Ovary (tissue), 9 donors: Measurements from ENCODE around the gene ATP8B4. TPM values are rescaled to one million over a fixed set of nuclear protein-coding genes. Genes with fewer than 3 reads are reported as not detected.

Experiments
- DNase-seq, 5 donors: peaks; one replicate each; pipeline ENCODE4 v3.0.0-alpha.2; 2019 to 2020
- H3K27ac ChIP-seq, 2 donors: fragments of 200-600 bp; one replicate each; pipeline versions ENCODE4 v1.5.1 to v1.8.0; 2019 to 2022
- H3K27me3 ChIP-seq: fragments of 200-600 bp; one replicate; pipeline ENCODE4 v1.8.0; 2022
- H3K36me3 ChIP-seq: fragments of 200-600 bp; sonication (generic); one replicate; pipeline ENCODE4 v1.5.1; 2019
- H3K4me1 ChIP-seq: one replicate; pipeline ENCODE4 v1.8.1; 2013; ENCODE audit warnings: mild to moderate bottlenecking, moderate library complexity; ENCODE audit not compliant: insufficient read depth
- H3K4me3 ChIP-seq: fragments of 200-600 bp; sonication (generic); one replicate; pipeline ENCODE4 v1.5.1; 2017
- H3K9me3 ChIP-seq, 2 donors: fragments of 200-600 bp in 1 of 2; sonication (generic) in 1 of 2; one replicate each; pipeline versions ENCODE4 v1.5.1 to v1.8.1; 2013 to 2019; ENCODE audit warnings: mild to moderate bottlenecking in 1 of 2, moderate library complexity in 1 of 2
- CTCF ChIP-seq, 3 donors: fragments of 450-650 bp in 2 of 3; fragments of 200-600 bp in 1 of 3; IDR thresholded peaks; one replicate each; pipeline versions ENCODE4 v1.5.1 to v1.8.0; 2016 to 2022; ENCODE audit warnings: antibody characterized with exemption in 3 of 3, mild to moderate bottlenecking in 1 of 3
- EP300 ChIP-seq: sonication (generic); formaldehyde crosslinking; IDR thresholded peaks from one replicate; pipeline ENCODE4 v1.6.1; 2017; ENCODE audit warnings: antibody characterized with exemption
- POLR2A ChIP-seq: fragments of 450-650 bp; IDR thresholded peaks from one replicate; pipeline ENCODE4 v1.6.1; 2017; ENCODE audit warnings: antibody characterized with exemption, mild to moderate bottlenecking, moderate library complexity
- WGBS, 3 donors: extraction: QIAGEN DNeasy Blood & Tissue Kit in 1 of 3; methylation state at CpG; one replicate each; pipeline versions ENCODE4 v1.1.5 to v1.1.7; 2013 to 2017; 5-methylcytosine and 5-hydroxymethylcytosine counted together
- intact Hi-C, 4 donors: fragments of 100-400 bp; cut with DNase I; formaldehyde crosslinking; loops; one replicate each; pipeline versions ENCODE4 v1.11.0 to v1.15.1; 2022 to 2023
- polyA plus RNA-seq, 2 donors: library from polyadenylated mRNA; stranded (reverse); fragments of 200-250 nt in 1 of 2; fragments of 350-450 nt in 1 of 2; fragmentation: Illumina TruSeq in 1 of 2; extraction: RNeasy Lipid Tissue Mini Kit (QIAGEN cat#74804) in 1 of 2; gene quantifications; one replicate each; pipeline ENCODE4 v1.2.3, GENCODE V29; 2013 to 2014
- total RNA-seq, 7 donors: library from RNA; depleted of rRNA in 2 of 7; stranded (reverse); fragments of >200 nt in 2 of 7; fragmentation: NEBNext Ultra II Directional in 3 of 7; extraction: Animal tissue kit (Norgen Biotek cat#: 25700) in 3 of 7; gene quantifications; one replicate each; pipeline versions ENCODE4 v1.1.0 to v1.2.4, GENCODE V29; 2016 to 2023
- donor health status: DM: no; HTN: no; CAD: no; lungs with moderate emphysema.
- donor health status: DM: no; HTN: no; CAD: no.
- donor health status: Bipolar disorder and iron deficiency.
- donor health status: DM: yes; HTN: yes; CAD: no.
- donor health status: DM: no; HTN: no; CAD: no.
- donor health status: DM: yes; HTN: yes; CAD: no.

ATP8B4 gene
- total and polyA plus RNA-seq, 9 donors: 3.7 to 14.4 (median 7.1) TPM

DNA sequence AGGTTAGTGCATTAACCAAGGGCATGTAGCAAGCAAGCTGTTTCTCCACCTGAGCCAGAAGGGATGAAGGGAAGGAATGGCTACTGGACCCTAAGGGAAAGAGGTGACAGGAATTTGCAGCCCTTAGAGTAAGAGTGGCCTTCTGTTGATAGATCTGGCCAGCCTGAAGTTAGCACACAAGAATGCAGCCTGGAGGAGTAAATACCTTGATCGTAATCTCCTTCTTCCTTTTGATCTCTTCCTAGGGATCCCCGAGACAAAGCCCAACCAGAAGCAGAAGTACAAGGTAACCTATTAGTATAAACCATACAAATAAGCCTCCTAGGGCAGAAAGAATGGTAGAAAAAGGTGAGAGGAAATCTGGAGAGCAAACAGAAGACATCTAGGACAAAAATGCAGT is 134.6 kb downstream of the ATP8B4 start:
- H3K4me3 ChIP-seq: no peak overlapping the region
- intact Hi-C loops: no loop called here
- H3K36me3 ChIP-seq: no peaks in the 10 kb centered on the region
- TF ChIP-seq EP300 (no peak), POLR2A (no peak), CTCF (IDR thresholded peaks at IDR 0.05) (no peak)
- DNase-seq: no peak
- H3K27ac ChIP-seq: no peak overlapping the region
- H3K9me3 ChIP-seq: no peaks in the 10 kb centered on the region
- WGBS, 3 donors: 79 to 99% (median 91%) methylated on average over 2 of the region's 2 CpGs
- H3K4me1 ChIP-seq: peaks cover 10% of the 10 kb centered on the region
- H3K27me3 ChIP-seq: no peaks in the 10 kb centered on the region

- TF ChIP-seq EP300 (no peak), CTCF (IDR thresholded peaks at IDR 0.05) (no peak), POLR2A (no peak)
- H3K27ac ChIP-seq: no peak overlapping the region
- H3K27me3 ChIP-seq: no peaks in the 10 kb centered on the region
- DNase-seq: no peak
- H3K9me3 ChIP-seq: no peaks in the 10 kb centered on the region
- 20 to 48% (median 24%) methylated on average over 3 of the region's 3 CpGs for WGBS, 3 donors
- H3K4me1 ChIP-seq: peaks cover 9% of the 10 kb centered on the region
- intact Hi-C loops: no loop called here
- no peaks in the 10 kb centered on the region for H3K36me3 ChIP-seq
- H3K4me3 ChIP-seq: no peak overlapping the region
Observed at GRCh38 chr15:49982584-49982983, 136.4 kb downstream of the ATP8B4 start.

DNA sequence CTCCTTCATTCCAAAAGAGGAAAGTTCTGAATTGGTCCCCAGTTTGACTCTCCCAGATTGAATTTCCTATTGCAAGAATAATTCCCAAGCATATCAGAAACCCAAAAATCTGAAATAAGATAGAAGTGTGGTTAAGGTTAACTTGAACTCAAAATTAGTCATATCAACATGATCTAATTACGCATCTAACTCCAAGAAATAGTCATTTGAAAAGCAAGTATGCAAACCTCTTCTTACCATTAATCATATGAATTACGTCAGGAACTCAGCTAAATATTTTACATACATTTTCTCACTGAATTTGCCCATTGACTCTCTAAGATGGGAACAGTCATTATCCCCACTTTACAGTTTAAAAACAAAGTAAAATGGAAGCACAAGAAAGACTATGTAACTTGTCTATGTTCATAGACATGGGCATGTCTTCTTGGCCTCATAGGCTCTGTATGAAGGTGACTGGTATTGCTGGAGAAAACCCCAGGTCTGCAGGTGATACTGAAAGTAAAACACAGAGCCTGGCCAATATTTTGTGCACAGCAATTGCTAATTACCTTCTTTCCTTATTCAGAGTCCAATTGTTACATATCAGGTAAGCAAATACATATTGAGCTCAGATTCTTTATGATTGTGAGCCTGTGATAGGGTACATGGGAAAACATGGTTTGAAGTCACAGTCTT is 139.2 kb downstream of the ATP8B4 start:
- Histone ChIP-seq H3K27ac (no peak overlapping the region), H3K4me3 (no peak overlapping the region), H3K27me3 (no peaks in the 10 kb centered on the region), H3K4me1 (no peaks in the 10 kb centered on the region), H3K36me3 (no peaks in the 10 kb centered on the region), H3K9me3 (no peaks in the 10 kb centered on the region)
- TF ChIP-seq CTCF (IDR thresholded peaks at IDR 0.05) (no peak), POLR2A (no peak), EP300 (no peak)
- no peak for DNase-seq
- 90 to 97% (median 96%) methylated on average over 2 of the region's 2 CpGs for WGBS, 3 donors
- intact Hi-C loops: no loop called here

GRCh38 chr15:49978121-49978520 is 140.9 kb downstream of the ATP8B4 start:
- Histone ChIP-seq H3K4me3 (no peak overlapping the region), H3K9me3 (no peaks in the 10 kb centered on the region), H3K36me3 (no peaks in the 10 kb centered on the region), H3K4me1 (no peaks in the 10 kb centered on the region), H3K27me3 (no peaks in the 10 kb centered on the region), H3K27ac (no peak overlapping the region)
- intact Hi-C loops: no loop called here
- 46 to 64% (median 47%) methylated on average over 2 of the region's 2 CpGs for WGBS, 3 donors
- TF ChIP-seq POLR2A: no peak
- no peak for TF ChIP-seq EP300
- TF ChIP-seq CTCF (IDR thresholded peaks at IDR 0.05): no peak
- no peak for DNase-seq
